GM19239 (cell line): ENCODE measurements around the gene NDST4.
A peak's percentile ranks its signal among the peaks of the same experiment; 100 is the strongest.

ENCODE experiments used
- DNase-seq: peaks from one replicate; pipeline ENCODE4 v3.0.0; 2011; ENCODE audit warnings: low spot score; ENCODE audit not compliant: insufficient read length
- FAIRE-seq: peaks from 2 replicates; lab custom pipeline; 2011; peaks lifted over from hg19 to GRCh38; lab: Jason Lieb, UNC

NDST4 gene

GRCh38 chr4:114813961-114814360, 299.5 kb downstream of the NDST4 start:
- FAIRE-seq: no peak
- no peak for DNase-seq

- FAIRE-seq: no peak
- DNase-seq: no peak
Observed at GRCh38 chr4:114811564-114812301, 301.7 kb downstream of the NDST4 start.

- peak; percentile 73 for FAIRE-seq
- DNase-seq: peak; percentile 28
Observed at GRCh38 chr4:114807759-114808404, 305.5 kb downstream of the NDST4 start.

- FAIRE-seq (no peak), DNase-seq (no peak)
Observed at GRCh38 chr4:114807357-114807756, 306.1 kb downstream of the NDST4 start.

GRCh38 chr4:114791976-114792375, 321.4 kb downstream of the NDST4 start:
- FAIRE-seq: no peak

GRCh38 chr4:114785570-114785969, 327.9 kb downstream of the NDST4 start:
- DNase-seq (no peak), FAIRE-seq (no peak)

More at GRCh38 chr4:114791976-114792375, 321.4 kb downstream of the NDST4 start:
- DNase-seq: no peak

- FAIRE-seq: no peak
- no peak for DNase-seq
Observed at GRCh38 chr4:114783215-114783595, 330.2 kb downstream of the NDST4 start.

GRCh38 chr4:114782415-114783214, 330.8 kb downstream of the NDST4 start:
- no peak for FAIRE-seq
- no peak for DNase-seq

GRCh38 chr4:114780205-114780604, 333.2 kb downstream of the NDST4 start:
- FAIRE-seq: no peak
- DNase-seq: no peak
